Neutrophil (primary cell): ENCODE results near the gene TOX4.
"Not testable (repeated sequence)": the region's sequence is repeated elsewhere in the genome, so short reads cannot be mapped to it uniquely, and the experiment has no call there.

Source experiments
- H3K27ac ChIP-seq: fragments of 200-600 bp; sonication (generic); 2 replicates; pipeline ENCODE4 v1.5.1; 2016; ENCODE audit warnings: mild to moderate bottlenecking, moderate library complexity
- H3K27me3 ChIP-seq: fragments of 200-600 bp; sonication (generic); 2 replicates; pipeline ENCODE4 v1.6.0; 2016; ENCODE audit warnings: mild to moderate bottlenecking
- H3K36me3 ChIP-seq: fragments of 200-600 bp; sonication (generic); 2 replicates; pipeline ENCODE4 v1.5.1; 2017
- H3K4me1 ChIP-seq, 2 experiments: fragments of 200-600 bp in 1 of 2; sonication (generic) in 1 of 2; 1 replicate in 1 of 2; 2 replicates in 1 of 2; pipeline versions ENCODE4 v1.5.1 to v1.6.1; 2013 to 2016; ENCODE audit warnings: low read depth in 1 of 2, low read length in 1 of 2, mild to moderate bottlenecking in 1 of 2, moderate library complexity in 1 of 2; ENCODE audit not compliant: control insufficient read depth in 1 of 2, insufficient read depth in 1 of 2
- H3K4me3 ChIP-seq, 2 experiments: fragments of 200-600 bp in 1 of 2; sonication (generic) in 1 of 2; 1 replicate in 1 of 2; 2 replicates in 1 of 2; pipeline ENCODE4 v1.5.1; 2013 to 2016; ENCODE audit warnings: low read depth in 1 of 2, low read length in 1 of 2, mild to moderate bottlenecking in 1 of 2, moderate library complexity in 1 of 2
- H3K9me3 ChIP-seq: fragments of 200-600 bp; sonication (generic); 2 replicates; pipeline ENCODE4 v1.5.1; 2016
- CTCF ChIP-seq: fragments of 200-600 bp; sonication (generic); IDR thresholded peaks from 2 replicates; pipeline ENCODE4 v1.5.1; 2016; ENCODE audit warnings: antibody characterized with exemption

The TOX4 gene

GRCh38 chr14:21537090-21537424, 60.1 kb downstream of the TOX4 start:
- Histone ChIP-seq H3K9me3 (no peaks in the 10 kb centered on the region), H3K4me1 (no peaks in the 10 kb centered on the region), H3K36me3 (no peaks in the 10 kb centered on the region), H3K27ac (no peak overlapping the region), H3K4me3 (no peak overlapping the region), H3K27me3 (peaks cover 71% of the 10 kb centered on the region)
- no peak for TF ChIP-seq CTCF

- TF ChIP-seq CTCF = no peak
- no peak overlapping the region for H3K27ac ChIP-seq
- H3K4me1 ChIP-seq = no peaks in the 10 kb centered on the region
- no peaks in the 10 kb centered on the region for H3K9me3 ChIP-seq
- H3K4me3 ChIP-seq = no peak overlapping the region
- no peaks in the 10 kb centered on the region for H3K36me3 ChIP-seq
- H3K27me3 ChIP-seq = peaks cover 66% of the 10 kb centered on the region
Observed at GRCh38 chr14:21539189-21539940, 62.4 kb downstream of the TOX4 start.

DNA sequence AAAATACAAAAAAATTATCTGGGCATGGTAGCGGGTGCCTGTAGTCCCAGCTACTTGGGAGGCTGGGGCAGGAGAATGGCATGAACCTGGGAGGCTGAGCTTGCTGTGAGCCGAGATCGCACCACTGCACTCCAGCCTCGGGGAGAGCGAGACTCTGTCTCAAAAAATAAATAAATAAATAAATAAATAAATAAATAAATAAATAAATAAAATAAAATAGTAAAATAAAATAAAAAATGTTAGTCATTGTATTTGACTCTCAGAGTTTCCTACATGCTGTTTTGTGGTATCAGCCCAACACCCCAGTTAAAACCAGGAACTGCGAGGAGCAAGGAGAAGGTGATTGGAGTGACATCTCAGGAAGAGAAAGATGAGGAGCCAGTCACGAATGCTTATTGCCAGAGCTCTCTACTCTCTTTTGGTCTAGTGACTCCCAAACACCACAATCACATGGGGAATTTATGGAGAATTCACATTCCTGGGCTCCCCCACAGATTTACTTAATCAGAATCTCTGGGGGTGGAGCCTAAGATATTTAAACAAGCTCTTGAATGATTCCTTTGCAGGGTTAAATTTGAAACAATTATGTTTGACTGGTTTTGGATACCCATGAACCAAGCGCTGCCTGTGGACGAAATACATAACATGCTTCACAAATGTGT, 64.5 kb downstream of the TOX4 start:
- no peaks in the 10 kb centered on the region for H3K9me3 ChIP-seq
- H3K4me1 ChIP-seq = no peaks in the 10 kb centered on the region
- no peak for TF ChIP-seq CTCF
- peaks cover 44% of the 10 kb centered on the region for H3K27me3 ChIP-seq
- H3K36me3 ChIP-seq = no peaks in the 10 kb centered on the region
- no peak overlapping the region for H3K4me3 ChIP-seq
- H3K27ac ChIP-seq = no peak overlapping the region

- Histone ChIP-seq H3K4me3 (no peak overlapping the region), H3K27me3 (peaks cover 24% of the 10 kb centered on the region), H3K36me3 (no peaks in the 10 kb centered on the region), H3K9me3 (no peaks in the 10 kb centered on the region), H3K27ac (no peak overlapping the region), H3K4me1 (no peaks in the 10 kb centered on the region)
- no peak for TF ChIP-seq CTCF
Observed at GRCh38 chr14:21543521-21543960, 66.5 kb downstream of the TOX4 start.

DNA sequence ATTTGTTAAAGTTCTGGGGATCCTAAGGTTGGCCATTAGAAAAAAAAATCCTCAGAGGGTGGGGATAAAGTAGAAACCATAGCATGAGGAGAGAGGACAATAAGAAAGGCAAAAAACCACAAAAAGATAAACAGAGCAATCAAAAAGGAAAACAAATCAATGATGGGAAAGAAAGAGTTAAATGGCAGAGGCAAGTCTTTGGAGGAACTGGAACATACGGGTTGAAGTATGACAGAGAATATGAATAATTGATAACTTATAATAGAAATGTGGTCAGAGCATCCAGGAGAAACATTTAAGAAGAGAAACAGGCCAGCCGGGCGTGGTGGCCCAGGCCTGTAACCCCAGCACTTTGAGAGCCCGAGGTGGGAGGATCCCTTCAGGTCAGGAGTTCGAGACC, 67.0 kb downstream of the TOX4 start:
- H3K27ac ChIP-seq = no peak overlapping the region
- H3K27me3 ChIP-seq = peaks cover 20% of the 10 kb centered on the region
- no peaks in the 10 kb centered on the region for H3K4me1 ChIP-seq
- TF ChIP-seq CTCF = no peak
- H3K36me3 ChIP-seq = no peaks in the 10 kb centered on the region
- no peak overlapping the region for H3K4me3 ChIP-seq
- no peaks in the 10 kb centered on the region for H3K9me3 ChIP-seq

GRCh38 chr14:21544588-21544987, 67.6 kb downstream of the TOX4 start:
- peaks cover 14% of the 10 kb centered on the region for H3K27me3 ChIP-seq
- not testable (repeated sequence) for H3K27ac ChIP-seq, H3K9me3 ChIP-seq, H3K36me3 ChIP-seq, H3K4me1 ChIP-seq, H3K4me3 ChIP-seq
